AG04449 (cell line): Measurements from ENCODE around the gene C7orf25.

Experiments used
- CTCF ChIA-PET: fragments of 350-600 bp; formaldehyde crosslinking; extraction: SDS; loops from one replicate; lab custom pipeline; 2021; ENCODE audit warnings: antibody characterized with exemption; lab: Yijun Ruan, JAX
- POLR2A ChIA-PET: fragments of 400-600, 350-600 bp; formaldehyde crosslinking; extraction: SDS; loops from one replicate; lab custom pipeline; 2020; ENCODE audit warnings: antibody characterized with exemption, inconsistent platforms; lab: Yijun Ruan, JAX
- DNase-seq: peaks from one replicate; pipeline ENCODE4 v3.0.0-alpha.2; 2010; ENCODE audit warnings: low read depth, low spot score
- H3K4me3 ChIP-seq: 2 replicates; pipeline ENCODE4 v1.5.1; 2011; ENCODE audit warnings: low read depth, mild to moderate bottlenecking, control low read depth, low read length
- TF ChIP-seq, protein P1 (sequence below): IDR thresholded peaks from one replicate; pipeline ENCODE4 v1.5.1; 2011; ENCODE audit warnings: mild to moderate bottlenecking, moderate library complexity, low read length, control low read depth, inconsistent platforms; ENCODE audit not compliant: insufficient read depth; ENCODE audit errors: missing control alignments

Gene C7orf25

GRCh38 chr7:42940985-42941847 lies 29.3 kb upstream of the C7orf25 start:
- DNase-seq = peak; percentile 24
- POLR2A ChIA-PET = interaction anchor here (0.6 kb wide), 1 partner anchor 9 kb away, joined by 3 read pairs; the partner anchor contains the start of genes MRPL32 and PSMA2
- TF ChIP-seq, protein P1, sequence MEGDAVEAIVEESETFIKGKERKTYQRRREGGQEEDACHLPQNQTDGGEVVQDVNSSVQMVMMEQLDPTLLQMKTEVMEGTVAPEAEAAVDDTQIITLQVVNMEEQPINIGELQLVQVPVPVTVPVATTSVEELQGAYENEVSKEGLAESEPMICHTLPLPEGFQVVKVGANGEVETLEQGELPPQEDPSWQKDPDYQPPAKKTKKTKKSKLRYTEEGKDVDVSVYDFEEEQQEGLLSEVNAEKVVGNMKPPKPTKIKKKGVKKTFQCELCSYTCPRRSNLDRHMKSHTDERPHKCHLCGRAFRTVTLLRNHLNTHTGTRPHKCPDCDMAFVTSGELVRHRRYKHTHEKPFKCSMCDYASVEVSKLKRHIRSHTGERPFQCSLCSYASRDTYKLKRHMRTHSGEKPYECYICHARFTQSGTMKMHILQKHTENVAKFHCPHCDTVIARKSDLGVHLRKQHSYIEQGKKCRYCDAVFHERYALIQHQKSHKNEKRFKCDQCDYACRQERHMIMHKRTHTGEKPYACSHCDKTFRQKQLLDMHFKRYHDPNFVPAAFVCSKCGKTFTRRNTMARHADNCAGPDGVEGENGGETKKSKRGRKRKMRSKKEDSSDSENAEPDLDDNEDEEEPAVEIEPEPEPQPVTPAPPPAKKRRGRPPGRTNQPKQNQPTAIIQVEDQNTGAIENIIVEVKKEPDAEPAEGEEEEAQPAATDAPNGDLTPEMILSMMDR = peak; percentile 80
- CTCF ChIA-PET = interaction anchor here (0.6 to 8.2 kb wide), 77 partner anchors 9 to 898 kb away, joined by 3 to 162 read pairs (median 4); partner anchors contain the start of genes C7orf25, MRPL32 and PSMA2
- H3K4me3 ChIP-seq = no peak overlapping the region

- CTCF ChIA-PET = interaction anchor here (1.0 to 3.7 kb wide), 5 partner anchors 8 to 500 kb away, joined by 3 to 51 read pairs (median 4); partner anchors contain the start of genes MRPL32 and PSMA2
- POLR2A ChIA-PET = no interaction called here
- TF ChIP-seq, protein P1 = no peak
- DNase-seq = no peak
- no peak overlapping the region for H3K4me3 ChIP-seq
These were observed 27.8 kb upstream of the C7orf25 start for GRCh38 chr7:42939457-42940240.

GRCh38 chr7:42935861-42936260 lies 24.0 kb upstream of the C7orf25 start:
- ChIA-PET CTCF (interaction anchor here (0.7 to 2.3 kb wide), 8 partner anchors 9 to 902 kb away, joined by 3 to 18 read pairs (median 3); no protein-coding TSS in a partner anchor), POLR2A (no interaction called here)
- no peak overlapping the region for H3K4me3 ChIP-seq
- TF ChIP-seq, protein P1 = no peak
- no peak for DNase-seq

DNA sequence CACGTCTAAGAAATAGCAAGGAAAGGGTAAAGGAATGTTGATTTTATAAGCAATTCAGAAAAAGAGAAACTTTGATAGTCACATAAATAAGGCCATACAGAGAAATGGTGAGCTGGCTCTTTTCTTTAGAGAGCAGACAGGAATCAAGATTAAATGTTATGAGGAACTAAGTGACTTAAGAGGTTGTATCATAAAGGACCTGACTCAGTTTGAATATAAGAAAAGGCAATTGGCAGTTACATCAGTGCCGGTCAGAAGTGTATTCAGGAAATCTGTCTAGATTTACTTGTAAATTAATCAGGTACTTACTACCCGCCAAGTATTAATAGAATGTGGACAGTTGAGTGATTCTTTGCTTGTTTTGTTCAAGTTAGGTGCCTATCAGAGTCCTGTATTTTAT lies 22.4 kb upstream of the C7orf25 start:
- CTCF ChIA-PET = interaction anchor here (1.2 to 6.3 kb wide), 8 partner anchors 7 to 993 kb away, joined by 3 to 51 read pairs (median 4); partner anchors contain the start of gene C7orf25
- no peak overlapping the region for H3K4me3 ChIP-seq
- TF ChIP-seq, protein P1 = no peak
- POLR2A ChIA-PET = no interaction called here
- DNase-seq = no peak

DNA sequence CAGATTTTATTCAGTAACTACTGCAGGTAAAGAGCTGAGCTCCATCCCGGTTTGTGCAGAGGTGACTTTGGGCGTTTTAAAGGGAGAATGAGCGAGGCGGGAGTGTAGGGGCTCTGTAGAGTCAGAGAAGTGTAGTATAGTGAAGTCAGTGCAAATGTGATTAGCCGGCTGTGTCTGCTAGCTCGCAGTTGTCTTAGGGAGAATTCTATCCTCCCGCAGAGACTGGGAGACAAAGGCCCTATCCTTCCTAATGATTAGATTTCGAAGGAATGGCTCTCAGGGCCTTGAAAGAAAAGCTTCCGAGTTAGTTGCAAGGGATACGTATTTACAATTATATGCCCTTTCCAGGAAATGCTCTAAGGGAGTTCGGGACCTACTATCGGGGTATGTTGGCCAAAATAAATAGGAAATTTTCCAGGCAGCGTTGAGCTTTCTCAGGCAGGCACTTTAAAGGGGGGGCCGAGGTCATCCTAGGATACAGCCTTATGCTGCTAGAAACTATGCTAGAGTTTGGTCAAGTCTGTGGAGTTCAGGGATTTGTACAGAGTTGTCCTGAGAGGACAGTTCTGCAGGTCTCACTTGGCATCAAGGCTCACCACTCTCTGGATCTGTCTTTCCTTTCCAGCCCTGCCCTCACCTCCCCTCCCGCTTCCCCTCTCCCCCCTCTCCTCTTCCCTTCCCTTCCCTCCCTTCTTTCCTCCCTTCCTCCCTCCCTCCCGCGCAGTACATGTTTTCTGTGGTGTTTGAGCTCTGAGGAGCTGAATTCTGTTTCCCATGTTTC lies 21.1 kb upstream of the C7orf25 start:
- ChIA-PET POLR2A (interaction anchor here (1.2 to 1.4 kb wide), 4 partner anchors 21 to 990 kb away, joined by 3 to 5 read pairs (median 4); partner anchors contain the start of genes C7orf25 and MRPS24), CTCF (interaction anchor here (0.6 to 6.3 kb wide), 19 partner anchors 9 to 992 kb away, joined by 3 to 51 read pairs (median 3); partner anchors contain the start of gene C7orf25)
- no peak for DNase-seq
- H3K4me3 ChIP-seq = peak overlapping the region; percentile 84
- TF ChIP-seq, protein P1 = no peak
